HG03354 (cell line): Measurements from ENCODE around the gene TLR6.
A peak's percentile ranks its signal among the peaks of the same experiment; 100 is the strongest.
"Not testable (repeated sequence)": the region's sequence is repeated elsewhere in the genome, so short reads cannot be mapped to it uniquely, and the experiment has no call there.

ENCODE experiments used
- ATAC-seq: cut with Tn5 transposase; IDR thresholded peaks from one replicate; pipeline ENCODE4 v1.9.1; 2021; ENCODE audit warnings: mild to moderate bottlenecking; ENCODE audit not compliant: unreplicated experiment, poor library complexity, severe bottlenecking

The TLR6 gene

DNA sequence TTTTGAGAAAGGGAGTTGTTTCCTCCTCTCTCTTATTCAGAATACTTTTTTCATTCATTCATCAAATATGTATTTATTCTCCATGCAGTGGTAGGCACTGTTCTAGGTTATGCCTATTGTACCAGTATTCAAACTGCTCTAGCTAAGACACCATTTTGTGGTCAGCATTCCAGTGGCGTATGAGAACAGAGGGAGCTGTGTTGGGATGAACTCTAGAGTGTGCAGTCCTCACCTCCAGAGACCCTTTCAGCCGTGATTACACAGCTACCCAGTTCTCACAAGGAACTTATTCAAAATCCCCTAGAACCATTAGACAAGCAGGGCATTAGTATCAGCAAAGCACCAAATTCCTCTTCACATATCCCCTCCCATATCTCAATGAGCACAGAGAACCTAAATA is 56.3 kb downstream of the TLR6 start:
- no peak for ATAC-seq

DNA sequence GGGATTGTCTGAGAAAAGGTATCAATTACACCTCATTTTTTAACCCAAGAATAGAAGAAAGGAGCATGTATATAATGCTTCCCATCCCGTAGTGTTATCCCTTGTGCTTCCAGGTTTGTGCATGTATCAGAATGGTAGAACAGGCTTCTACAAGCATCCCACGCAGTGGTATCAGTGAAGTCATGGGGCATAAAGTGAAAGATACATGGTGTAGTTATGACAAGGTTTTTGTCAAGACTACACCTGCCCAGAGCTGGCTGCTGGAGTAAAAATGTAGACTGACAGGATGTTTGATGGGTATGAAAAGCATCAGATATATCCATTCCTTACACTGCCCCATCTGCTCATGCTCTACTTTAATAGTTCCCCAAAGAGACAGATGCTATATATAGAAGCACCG is 61.5 kb downstream of the TLR6 start:
- ATAC-seq, result no peak

DNA sequence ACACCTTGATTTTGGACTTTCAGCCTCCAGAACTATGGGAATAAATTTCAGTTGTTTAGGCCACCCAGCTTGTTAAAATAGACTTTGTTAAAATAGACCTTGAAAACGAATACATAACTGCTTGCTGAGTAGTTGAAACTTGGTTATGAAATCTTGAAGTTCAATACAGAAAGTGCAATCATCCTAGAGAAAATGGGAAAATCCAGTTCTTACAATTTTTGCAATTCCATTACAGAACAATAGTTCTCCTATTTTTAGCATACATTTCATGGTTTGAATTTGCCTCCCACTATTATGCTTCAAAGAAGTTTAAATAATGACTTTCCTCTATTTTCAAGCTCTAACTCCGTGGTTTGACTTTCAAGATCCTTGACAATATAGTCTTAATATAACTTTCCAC is 62.6 kb downstream of the TLR6 start:
- no peak for ATAC-seq

DNA sequence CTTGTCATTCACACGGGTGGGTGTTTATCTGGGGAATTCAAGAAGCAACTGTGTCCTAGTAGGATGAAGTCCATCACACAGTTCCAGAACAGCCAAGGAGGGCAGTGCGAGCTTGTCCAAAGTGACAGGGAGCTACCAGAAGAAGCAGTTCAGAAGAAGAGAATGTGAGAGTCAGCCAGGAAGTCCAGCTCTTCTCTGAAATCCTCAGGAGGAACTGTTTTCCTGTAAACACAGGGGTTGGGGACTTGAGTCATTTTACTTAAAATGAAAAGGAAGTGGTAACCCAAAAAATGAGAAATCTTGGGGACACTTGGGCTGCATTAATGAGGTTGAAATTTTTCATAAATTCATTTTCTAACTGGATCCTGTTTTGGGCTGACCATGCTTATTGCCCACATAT is 65.6 kb downstream of the TLR6 start:
- ATAC-seq, result no peak

DNA sequence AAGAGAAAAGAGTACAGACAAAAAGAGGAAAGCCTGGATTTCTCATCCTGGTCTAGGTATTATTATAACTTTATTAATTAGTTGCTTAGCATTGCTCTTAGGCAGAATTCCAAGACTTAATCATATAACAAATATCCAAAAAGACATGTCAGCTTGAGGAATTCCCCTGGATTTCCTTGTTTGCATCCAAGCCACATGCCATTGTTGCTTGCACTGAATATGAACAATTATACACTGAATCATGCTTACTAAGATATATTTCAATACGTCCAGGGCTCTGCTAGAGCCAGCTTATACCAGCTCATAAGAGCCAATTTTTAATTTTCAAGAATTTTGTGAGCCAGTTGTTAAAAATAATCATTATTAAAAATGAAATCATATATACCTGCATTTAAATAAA is 68.3 kb downstream of the TLR6 start:
- no peak for ATAC-seq

DNA sequence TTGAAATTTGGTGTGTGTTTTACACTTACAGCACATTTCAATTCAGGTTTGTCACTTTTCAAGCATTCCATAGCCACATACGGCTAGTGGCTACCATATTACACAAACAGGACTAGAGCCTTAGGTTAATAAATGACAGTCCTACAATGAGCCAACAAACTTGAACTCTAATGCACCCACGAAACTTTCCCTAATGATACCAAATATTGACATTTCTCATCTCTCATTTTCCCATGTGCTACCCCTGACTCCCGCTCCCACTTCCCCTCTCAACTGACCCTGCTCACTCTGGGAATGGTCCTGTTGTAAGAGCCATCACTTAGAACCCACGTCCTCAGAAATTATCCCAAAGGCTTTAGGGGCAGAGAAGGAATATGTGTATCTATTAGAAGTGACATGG is 68.9 kb downstream of the TLR6 start:
- no peak for ATAC-seq

DNA sequence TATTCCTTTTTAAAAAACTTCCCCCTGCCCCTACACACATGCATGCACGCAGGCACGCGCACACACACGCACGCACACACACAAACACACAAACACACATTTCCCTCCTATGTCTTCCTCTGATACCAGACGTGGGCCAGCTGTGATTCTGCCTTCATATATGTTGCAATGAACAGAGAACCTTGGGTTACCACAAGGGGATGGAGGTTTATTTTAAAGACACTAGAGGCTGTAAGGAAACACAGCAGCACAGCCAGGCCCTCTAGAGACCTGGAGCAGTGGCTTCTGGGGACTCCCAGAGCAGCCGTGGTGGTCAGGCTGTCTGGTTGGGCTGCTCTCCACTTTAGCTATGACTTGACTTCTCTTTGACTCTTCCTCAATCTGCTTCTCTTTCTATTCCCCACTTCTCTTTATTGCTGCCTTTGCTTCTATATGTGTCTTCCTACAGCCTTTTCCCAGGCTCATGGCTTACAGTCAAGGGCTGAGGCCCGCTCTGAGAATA is 70.7 kb downstream of the TLR6 start:
- ATAC-seq, result peak; percentile 58

DNA sequence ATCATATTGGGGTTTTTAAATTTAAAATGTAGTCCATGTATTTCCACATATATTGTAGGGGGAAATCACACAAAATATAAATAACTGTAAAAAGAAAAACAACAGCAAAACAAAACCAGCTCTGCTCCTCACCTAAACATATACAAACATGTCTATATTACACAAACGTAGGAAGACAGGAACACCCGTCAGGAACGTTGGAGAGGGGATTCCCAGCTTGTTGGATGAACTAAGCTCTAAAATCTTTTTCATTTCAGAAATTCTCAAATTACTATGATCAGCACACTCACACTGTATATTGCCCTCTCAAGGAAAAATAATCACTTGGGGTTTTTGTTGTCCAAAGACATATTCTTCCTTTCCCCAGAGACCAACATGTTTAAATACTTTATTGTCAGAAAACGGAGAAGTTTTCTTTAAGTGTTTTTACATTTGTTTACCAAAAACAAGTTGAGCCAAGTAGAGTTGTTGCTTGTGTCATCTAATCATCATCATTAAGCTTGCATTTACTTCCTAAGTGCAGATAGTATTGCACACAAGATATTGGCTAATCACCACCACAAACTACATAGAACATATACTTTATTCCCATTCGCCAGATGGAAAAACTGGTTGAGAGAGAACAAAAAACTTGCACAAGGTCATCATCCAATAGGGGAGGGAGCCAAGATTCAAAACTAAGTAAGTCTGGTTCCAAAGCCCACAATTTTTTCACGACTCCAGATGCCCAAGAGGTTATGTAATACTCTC is 71.4 kb downstream of the TLR6 start:
- no peak for ATAC-seq

DNA sequence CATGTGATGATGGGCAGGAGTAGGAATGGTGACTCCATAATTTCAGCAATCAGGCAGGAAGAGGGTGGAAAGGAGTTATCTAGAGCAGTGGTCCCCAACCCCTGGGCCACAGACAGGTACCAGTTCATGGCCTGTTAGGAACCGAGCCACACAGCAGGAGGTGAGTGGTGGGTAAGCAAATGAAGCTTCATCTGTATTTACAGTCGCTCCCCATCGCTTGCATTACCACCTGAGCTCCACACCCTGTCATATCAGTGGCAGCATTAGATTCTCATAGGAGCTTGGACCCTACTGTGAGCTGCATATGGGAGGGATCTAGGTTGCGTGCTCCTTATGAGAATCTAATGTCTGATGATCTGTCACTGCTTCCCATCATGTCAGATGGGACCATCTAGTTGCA is 72.5 kb downstream of the TLR6 start:
- no peak for ATAC-seq

DNA sequence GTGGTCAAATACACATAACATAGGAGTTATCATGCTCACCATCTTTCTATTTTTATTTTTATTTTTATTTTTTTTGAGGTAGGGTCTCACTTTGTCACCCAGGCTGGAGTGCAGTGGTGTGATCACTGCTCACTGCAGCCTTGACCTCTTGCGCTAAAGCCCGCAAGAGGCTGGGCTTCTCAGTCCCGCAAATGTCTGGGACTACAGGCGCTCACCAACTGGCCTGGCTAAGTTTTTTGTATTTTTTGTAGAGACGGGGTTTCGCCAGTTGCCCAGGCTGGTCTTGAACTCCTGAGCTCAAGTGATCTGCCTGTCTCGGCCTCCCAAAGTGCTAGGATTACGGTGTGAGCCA is 73.5 kb downstream of the TLR6 start:
- ATAC-seq, result no peak

DNA sequence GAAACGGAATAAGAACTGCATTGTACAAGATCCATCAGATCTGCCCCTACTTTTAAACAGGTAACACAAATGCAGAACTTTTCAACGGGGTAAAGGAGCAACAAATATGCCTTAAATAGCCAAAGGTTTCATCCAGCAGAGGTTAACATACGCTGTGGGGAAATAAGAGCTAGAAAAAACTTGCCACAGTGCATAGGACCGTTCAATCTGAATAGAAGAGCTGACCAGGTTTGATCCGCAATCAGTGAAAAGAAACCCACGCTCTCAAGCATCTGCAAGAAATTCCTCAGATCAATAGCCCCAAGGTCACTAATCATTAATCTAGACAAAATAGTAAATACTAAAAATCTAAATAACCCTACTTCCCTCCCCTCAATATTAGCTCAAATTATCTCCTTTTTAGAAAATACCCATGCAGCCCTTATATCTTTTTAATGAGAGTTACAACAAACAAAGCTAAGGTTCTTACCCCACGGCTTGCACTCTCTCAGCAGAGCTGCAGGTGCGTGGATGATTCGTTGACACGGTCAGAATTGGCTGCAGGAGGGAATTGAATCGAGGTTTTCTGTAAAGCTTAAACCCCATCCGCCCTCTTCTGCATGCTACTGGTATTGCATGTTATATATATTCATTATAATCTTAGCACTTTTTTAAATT is 74.0 kb downstream of the TLR6 start, which contains the start of gene TLR10:
Gene TLR10 (minus strand): TSS at position 539 of the 657 bp plus-strand sequence. CDS start 7,400 bp downstream, outside the sequence.
- ATAC-seq, result peak; percentile 77

DNA sequence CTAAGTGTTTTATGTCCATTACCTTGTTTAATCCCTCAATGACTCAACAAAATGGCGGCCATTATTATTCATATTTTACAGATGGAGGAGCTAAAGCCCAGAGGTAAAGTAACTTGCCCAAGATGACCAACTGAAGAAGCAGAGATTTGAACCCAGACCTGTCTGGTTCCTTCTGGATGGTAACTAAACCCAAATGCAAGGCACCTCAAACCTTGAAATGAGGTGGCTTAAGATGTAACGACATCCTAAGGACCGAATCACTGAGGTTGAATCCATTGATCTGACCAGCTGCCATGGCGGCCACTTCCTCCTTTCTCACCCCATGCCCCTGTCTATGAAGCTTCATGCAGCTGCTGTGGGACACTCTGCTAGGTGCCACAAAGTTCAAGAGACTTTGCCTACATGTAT is 74.8 kb downstream of the TLR6 start:
- ATAC-seq, result peak; percentile 36

DNA sequence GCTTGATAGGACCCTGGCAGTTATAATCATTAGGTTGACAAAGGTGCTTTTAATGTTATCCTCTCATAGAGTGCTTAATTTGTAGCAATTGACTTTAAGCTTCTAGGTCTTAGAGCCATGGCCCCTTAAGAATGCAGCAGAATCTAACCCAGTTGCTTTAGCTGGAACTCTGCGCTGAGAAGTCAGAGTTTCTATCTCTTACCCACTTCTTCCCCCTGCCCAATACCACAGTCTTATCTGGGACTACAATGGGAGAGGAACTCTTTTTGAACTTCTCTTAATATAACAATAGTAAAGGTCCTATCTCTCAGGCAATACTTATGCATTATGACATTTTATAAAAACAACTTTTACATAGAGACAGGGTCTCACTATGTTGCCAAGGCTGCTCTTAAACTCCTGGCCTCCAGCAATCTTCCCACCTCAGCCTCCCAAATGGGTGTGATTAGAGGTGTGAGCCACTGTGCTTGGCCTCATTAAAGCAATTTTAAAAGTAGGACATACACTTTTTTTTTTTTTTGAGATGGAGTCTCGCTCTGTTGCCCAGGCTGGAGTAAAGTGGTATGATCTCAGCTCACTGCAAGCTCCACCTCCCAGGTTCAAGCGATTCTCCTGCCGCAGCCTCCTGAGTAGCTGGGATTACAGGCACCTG is 75.7 kb downstream of the TLR6 start:
- ATAC-seq, result no peak

DNA sequence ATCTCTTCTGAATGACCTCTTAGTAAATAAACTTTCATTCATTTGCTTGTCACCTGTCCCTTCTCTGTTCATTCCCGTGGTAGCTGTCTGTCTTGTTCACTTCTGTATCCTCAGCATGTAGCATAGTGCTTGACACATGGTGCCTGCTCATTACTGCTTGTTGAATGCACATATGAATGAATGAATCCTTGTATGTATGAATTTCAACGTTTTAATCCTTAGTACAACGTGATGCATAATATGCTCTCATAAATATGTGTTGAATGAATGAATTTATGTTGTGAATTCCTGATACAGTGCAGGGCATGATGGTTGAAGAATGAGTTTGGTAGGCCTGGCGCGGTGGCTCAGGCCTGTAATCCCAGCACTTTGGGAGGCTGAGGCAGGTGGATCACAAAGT is 76.8 kb downstream of the TLR6 start:
- no peak for ATAC-seq

DNA sequence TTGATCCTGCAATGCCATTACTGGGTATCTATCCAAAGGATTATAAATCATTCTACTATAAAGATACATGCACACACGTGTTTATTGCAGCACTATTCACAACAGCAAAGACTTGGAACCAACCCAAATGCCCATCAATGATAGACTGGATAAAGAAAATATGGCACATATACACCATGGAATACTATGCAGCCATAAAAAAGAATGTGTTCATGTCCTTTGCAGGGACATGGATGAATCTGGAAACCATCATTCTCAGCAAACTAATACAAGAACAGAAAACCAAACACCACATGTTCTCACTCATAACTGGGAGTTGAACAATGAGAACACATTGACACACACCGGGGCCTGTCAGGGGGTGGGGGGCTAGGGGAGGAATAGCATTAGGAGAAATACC is 78.7 kb downstream of the TLR6 start:
- not testable (repeated sequence) for ATAC-seq

DNA sequence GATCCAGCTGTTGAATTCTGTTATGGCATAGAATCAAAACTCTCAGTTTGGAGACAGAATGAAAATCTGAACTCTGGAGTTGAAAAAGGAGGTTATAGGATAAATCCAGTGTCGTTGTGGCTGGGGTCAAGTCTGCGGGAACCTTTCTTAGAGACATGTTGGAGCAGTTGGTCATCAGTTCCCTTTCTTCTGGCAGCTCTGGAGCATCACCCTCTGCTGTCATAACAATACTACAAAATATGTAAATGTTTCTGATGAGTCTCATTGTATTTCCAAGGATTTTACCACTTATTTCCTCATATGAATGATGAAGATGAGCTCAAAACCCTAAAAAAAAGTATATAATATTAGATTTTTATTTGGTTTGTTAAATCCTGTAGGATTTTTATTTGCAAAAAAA is 81.3 kb downstream of the TLR6 start:
- ATAC-seq, result no peak

DNA sequence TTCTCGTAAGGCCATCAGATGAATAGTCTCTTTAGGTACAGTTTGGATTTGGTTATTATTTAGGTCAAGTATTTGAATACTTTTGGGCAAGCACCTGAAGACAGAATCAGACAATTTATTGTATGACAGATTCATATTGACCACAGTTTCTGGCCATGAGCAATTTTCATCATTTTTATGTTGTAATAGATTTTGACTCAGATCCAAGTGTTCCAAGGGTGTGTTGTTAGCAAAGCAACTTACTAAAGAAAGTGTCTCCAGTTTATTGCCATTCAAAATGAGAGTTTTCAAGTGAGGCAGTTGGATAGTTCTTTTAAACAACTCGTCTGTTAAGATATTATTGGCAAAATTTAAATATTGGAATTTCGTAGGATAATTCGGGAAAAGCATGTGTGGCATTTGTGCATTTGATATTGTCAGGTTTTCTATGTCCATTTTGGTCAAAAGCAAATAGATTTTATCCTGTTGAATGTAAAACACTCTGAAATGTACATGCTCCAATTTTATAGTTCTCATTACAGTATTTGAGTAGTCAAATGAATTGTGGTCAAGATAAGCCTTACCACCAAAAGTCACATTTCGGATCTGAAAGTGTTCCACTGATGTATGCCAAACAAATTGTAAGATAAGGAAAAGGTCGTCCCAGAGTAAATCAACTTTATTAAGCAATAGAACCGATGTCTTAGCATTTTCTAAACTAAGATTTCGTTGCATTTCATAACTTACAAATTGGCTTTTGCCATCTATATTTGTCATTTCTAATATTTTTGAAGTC is 82.2 kb downstream of the TLR6 start:
- ATAC-seq, result no peak
